K562 (cell line): ENCODE measurements around the gene PRRT1. TPM values are rescaled to one million over a fixed set of nuclear protein-coding genes. Genes with fewer than 3 reads are reported as not detected.

Source experiments
- E2F1 ChIP-seq: sonication (generic); formaldehyde crosslinking; IDR thresholded peaks from 2 replicates; pipeline ENCODE4 v1.8.1; 2023; ENCODE audit warnings: mild to moderate bottlenecking, missing genetic modification reagents, moderate library complexity
- ESRRA ChIP-seq: fragments of 450-650 bp; IDR thresholded peaks from 2 replicates; pipeline ENCODE4 v1.6.1; 2014; ENCODE audit warnings: low read depth, mild to moderate bottlenecking, moderate library complexity, borderline replicate concordance
- FOSL1 ChIP-seq: fragments of 200-800 bp; sonication (Bioruptor generic); conservative IDR thresholded peaks from 2 replicates; pipeline ENCODE4 v1.6.1; 2016; ENCODE audit warnings: missing genetic modification characterization, missing compliant biosample characterization
- KDM5B ChIP-seq: fragments of 200-600 bp; sonication (generic); IDR thresholded peaks from 2 replicates; pipeline ENCODE4 v1.6.1; 2012; ENCODE audit warnings: low read depth, mild to moderate bottlenecking, moderate library complexity, low read length, control low read depth, inconsistent platforms; ENCODE audit not compliant: insufficient replicate concordance
- NFXL1 ChIP-seq: fragments of 450-650 bp; formaldehyde crosslinking; IDR thresholded peaks from 2 replicates; pipeline ENCODE4 v1.4.0; 2021; ENCODE audit warnings: mild to moderate bottlenecking
- RAD51 ChIP-seq: fragments of 450-650 bp; IDR thresholded peaks from 2 replicates; pipeline ENCODE4 v1.7.1; 2016; ENCODE audit warnings: low read depth, mild to moderate bottlenecking, borderline replicate concordance
- RBM14 ChIP-seq: fragments of 200-400 bp; formaldehyde crosslinking; IDR thresholded peaks from 2 replicates; pipeline ENCODE4 v1.6.1; 2018; ENCODE audit warnings: low read depth, mild to moderate bottlenecking, low read length, moderate library complexity, borderline replicate concordance; ENCODE audit not compliant: insufficient read depth
- STAT6 ChIP-seq: sonication (generic); formaldehyde crosslinking; IDR thresholded peaks from 2 replicates; pipeline ENCODE4 v1.8.1; 2023; ENCODE audit warnings: mild to moderate bottlenecking, missing genetic modification reagents
- TEAD1 ChIP-seq, 2 experiments: fragments of 450-650 bp in 1 of 2; sonication (generic) in 1 of 2; formaldehyde crosslinking; IDR thresholded peaks; 2 replicates each; pipeline versions ENCODE4 v1.4.0 to v1.8.0; 2020 to 2022; ENCODE audit warnings: mild to moderate bottlenecking in 2 of 2, missing genetic modification reagents in 1 of 2
- VEZF1 ChIP-seq: fragments of 200-800 bp; sonication (Bioruptor generic); IDR thresholded peaks from 2 replicates; pipeline ENCODE4 v1.6.1; 2017; ENCODE audit warnings: missing genetic modification characterization, missing compliant biosample characterization
- ZNF146 ChIP-seq: IDR thresholded peaks from one replicate; pipeline ENCODE4 v1.6.1; 2018; ENCODE audit warnings: missing compliant biosample characterization; ENCODE audit not compliant: unreplicated experiment
- ZNF449 ChIP-seq: fragments of 250-450 bp; sonication (Bioruptor Pico); IDR thresholded peaks from 2 replicates; pipeline ENCODE4 v1.8.0; 2022; ENCODE audit warnings: moderate library complexity, mild to moderate bottlenecking, inconsistent platforms
- ZNF551 ChIP-seq: fragments of 250-450 bp; sonication (Bioruptor Pico); IDR thresholded peaks from 2 replicates; pipeline ENCODE4 v1.5.0; 2021; ENCODE audit warnings: mild to moderate bottlenecking, moderate library complexity
- ZNF766 ChIP-seq: fragments of 200-800 bp; sonication (Bioruptor generic); conservative IDR thresholded peaks from 2 replicates; pipeline ENCODE4 v1.6.1; 2016; ENCODE audit warnings: missing genetic modification characterization, missing compliant biosample characterization
- polyA plus RNA-seq, 8 experiments: library from polyadenylated mRNA; depleted of rRNA in 4 of 8; stranded (reverse) in 5 of 8; unstranded in 3 of 8; fragments of >200 nt; fragmentation: Nextera tagmentation in 2 of 8; fragmentation: Illumina TruSeq in 1 of 8; extraction: Ambion mirVana in 2 of 8; extraction: Trizol in 1 of 8; gene quantifications; 2 replicates each; pipeline versions ENCODE4 v1.2.1 to v1.2.3, GENCODE V29; 2011 to 2014; ENCODE audit warnings: inconsistent platforms in 1 of 8, missing spikeins in 1 of 8
- total RNA-seq, 7 experiments: library from RNA; depleted of rRNA in 6 of 7; stranded (reverse); fragments of >200 nt in 6 of 7; fragmentation: Illumina TruSeq in 2 of 7; extraction: Trizol in 2 of 7; gene quantifications; 2 replicates each; pipeline versions ENCODE4 v1.2.1 to v1.2.3, GENCODE V29; 2011 to 2021; ENCODE audit warnings: low replicate concordance in 1 of 7
- TF ChIP-seq, protein P1 (sequence below): sonication (generic); formaldehyde crosslinking; IDR thresholded peaks from 2 replicates; pipeline ENCODE4 v1.4.0; 2020; ENCODE audit warnings: mild to moderate bottlenecking, missing genetic modification reagents
- TF ChIP-seq, protein P2 (sequence below): fragments of 250-450 bp; sonication (Bioruptor Pico); IDR thresholded peaks from 2 replicates; pipeline ENCODE4 v1.8.0; 2022; ENCODE audit warnings: inconsistent platforms

The PRRT1 gene
- total and polyA plus RNA-seq, 9 of the 15 experiments (the other 6 are each of a cell fraction or from before 2014, with no cell fraction given), result 0.14 to 3.5 (median 0.41) TPM

DNA sequence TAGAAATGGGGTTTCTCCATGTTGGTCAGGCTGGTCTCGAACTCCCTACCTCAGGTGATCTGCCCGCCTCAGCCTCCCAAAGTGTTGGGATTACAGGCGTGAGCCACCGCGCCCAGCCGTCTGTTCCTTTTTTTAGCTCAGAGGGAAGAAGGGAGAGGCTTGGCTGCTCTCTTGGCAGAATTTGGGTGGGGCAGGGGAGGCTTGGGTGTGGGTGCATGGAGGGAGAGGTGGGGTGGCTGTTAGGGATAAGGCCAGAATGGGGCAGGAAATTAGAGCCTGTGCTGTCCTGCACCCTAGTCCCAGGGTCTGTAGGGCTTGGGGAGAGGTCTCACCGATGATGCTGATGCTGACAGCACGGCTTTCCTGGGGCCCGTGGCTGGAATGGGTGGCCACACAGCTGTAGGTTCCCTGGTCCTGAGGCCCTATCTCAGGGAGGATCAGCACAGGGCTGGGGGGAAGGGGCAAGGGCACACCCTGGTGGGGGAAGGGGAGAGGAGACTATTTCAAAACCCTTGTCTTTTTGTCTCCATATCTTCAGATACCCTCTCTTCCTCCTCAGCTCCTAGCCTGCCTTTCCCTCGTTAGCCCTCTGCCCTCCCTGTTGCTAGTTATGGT, 30.3 kb upstream of the PRRT1 start (continued):
- TF ChIP-seq, protein P1, sequence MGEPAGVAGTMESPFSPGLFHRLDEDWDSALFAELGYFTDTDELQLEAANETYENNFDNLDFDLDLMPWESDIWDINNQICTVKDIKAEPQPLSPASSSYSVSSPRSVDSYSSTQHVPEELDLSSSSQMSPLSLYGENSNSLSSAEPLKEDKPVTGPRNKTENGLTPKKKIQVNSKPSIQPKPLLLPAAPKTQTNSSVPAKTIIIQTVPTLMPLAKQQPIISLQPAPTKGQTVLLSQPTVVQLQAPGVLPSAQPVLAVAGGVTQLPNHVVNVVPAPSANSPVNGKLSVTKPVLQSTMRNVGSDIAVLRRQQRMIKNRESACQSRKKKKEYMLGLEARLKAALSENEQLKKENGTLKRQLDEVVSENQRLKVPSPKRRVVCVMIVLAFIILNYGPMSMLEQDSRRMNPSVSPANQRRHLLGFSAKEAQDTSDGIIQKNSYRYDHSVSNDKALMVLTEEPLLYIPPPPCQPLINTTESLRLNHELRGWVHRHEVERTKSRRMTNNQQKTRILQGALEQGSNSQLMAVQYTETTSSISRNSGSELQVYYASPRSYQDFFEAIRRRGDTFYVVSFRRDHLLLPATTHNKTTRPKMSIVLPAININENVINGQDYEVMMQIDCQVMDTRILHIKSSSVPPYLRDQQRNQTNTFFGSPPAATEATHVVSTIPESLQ (CRISPR knock-in tag), result no peak
- TF ChIP-seq E2F1, result no peak
- no peak for TF ChIP-seq ZNF449 (CRISPR knock-in tag)
- no peak for TF ChIP-seq FOSL1 (tag)
- no peak for TF ChIP-seq RAD51
- TF ChIP-seq ZNF766 (CRISPR knock-in tag), result no peak
- no peak for TF ChIP-seq ZNF551
- no peak for TF ChIP-seq RBM14
- TF ChIP-seq NFXL1 (CRISPR knock-in tag), result no peak
- TF ChIP-seq VEZF1, result 0 out of 2 replicates have a peak, but pooled peaks have one; percentile 41
- no peak for TF ChIP-seq STAT6 (CRISPR knock-in tag)
- TF ChIP-seq ESRRA, result no peak; the same call in 1 of the 2 replicates
- TF ChIP-seq KDM5B, result peak; percentile 48
- no peak for TF ChIP-seq ZNF146 (CRISPR knock-in tag)
- TF ChIP-seq TEAD1 (CRISPR knock-in tag; IDR thresholded peaks at IDR 0.05), result no peak
- TF ChIP-seq, protein P2, sequence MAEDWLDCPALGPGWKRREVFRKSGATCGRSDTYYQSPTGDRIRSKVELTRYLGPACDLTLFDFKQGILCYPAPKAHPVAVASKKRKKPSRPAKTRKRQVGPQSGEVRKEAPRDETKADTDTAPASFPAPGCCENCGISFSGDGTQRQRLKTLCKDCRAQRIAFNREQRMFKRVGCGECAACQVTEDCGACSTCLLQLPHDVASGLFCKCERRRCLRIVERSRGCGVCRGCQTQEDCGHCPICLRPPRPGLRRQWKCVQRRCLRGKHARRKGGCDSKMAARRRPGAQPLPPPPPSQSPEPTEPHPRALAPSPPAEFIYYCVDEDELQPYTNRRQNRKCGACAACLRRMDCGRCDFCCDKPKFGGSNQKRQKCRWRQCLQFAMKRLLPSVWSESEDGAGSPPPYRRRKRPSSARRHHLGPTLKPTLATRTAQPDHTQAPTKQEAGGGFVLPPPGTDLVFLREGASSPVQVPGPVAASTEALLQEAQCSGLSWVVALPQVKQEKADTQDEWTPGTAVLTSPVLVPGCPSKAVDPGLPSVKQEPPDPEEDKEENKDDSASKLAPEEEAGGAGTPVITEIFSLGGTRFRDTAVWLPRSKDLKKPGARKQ, result no peak
